ENCODE measurements around the gene PLEK. TPM values are rescaled to one million over a fixed set of nuclear protein-coding genes. Genes with fewer than 3 reads are reported as not detected.

PLEK gene
- total and polyA plus RNA-seq, 9 of the 15 experiments (the other 6 are each of a cell fraction or from before 2014, with no cell fraction given): 0.14 to 1.2 (median 0.36) TPM

DNA sequence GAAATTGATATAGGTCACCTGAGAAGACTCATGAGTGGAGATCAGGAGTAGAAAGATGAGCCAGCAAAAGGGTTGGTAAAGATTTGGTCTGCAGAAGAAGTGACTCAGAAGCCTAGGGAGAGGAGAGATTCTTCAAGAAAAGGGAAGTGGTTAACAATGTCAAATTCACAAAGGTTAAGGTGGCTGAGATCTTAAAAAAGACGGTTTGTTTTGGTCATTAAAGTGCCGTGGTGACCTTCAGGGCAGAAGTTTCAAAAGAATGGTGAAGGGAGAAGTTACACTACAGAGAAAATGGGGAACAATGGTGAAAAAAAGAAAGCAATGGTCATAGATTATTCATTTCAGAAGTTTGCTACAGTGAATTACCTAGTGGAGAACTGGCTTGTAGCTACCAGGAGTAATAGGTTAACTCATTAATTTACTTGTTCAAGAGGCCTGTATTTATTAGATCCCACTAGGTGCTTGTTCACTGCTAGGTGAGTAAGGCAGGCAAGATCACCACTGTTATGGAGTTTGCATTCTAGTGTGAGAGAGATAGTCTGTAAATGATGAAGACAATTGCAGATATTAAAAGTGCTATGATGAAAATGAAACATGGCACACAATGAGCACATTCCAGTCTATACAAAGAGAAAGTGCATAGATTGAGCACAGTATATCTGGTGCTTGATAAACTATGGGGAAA lies 59.0 kb downstream of the PLEK start (continued):
- peak; percentile 61 for TF ChIP-seq MEF2D (tag; conservative IDR thresholded peaks at IDR 0.05; ENCODE audit: low read depth)
- no peak for TF ChIP-seq NR2C2 (CRISPR knock-in tag; IDR thresholded peaks at IDR 0.05)
- peak; percentile 83 for TF ChIP-seq NR2C2 (tag; IDR thresholded peaks at IDR 0.05)
- TF ChIP-seq, protein P1, sequence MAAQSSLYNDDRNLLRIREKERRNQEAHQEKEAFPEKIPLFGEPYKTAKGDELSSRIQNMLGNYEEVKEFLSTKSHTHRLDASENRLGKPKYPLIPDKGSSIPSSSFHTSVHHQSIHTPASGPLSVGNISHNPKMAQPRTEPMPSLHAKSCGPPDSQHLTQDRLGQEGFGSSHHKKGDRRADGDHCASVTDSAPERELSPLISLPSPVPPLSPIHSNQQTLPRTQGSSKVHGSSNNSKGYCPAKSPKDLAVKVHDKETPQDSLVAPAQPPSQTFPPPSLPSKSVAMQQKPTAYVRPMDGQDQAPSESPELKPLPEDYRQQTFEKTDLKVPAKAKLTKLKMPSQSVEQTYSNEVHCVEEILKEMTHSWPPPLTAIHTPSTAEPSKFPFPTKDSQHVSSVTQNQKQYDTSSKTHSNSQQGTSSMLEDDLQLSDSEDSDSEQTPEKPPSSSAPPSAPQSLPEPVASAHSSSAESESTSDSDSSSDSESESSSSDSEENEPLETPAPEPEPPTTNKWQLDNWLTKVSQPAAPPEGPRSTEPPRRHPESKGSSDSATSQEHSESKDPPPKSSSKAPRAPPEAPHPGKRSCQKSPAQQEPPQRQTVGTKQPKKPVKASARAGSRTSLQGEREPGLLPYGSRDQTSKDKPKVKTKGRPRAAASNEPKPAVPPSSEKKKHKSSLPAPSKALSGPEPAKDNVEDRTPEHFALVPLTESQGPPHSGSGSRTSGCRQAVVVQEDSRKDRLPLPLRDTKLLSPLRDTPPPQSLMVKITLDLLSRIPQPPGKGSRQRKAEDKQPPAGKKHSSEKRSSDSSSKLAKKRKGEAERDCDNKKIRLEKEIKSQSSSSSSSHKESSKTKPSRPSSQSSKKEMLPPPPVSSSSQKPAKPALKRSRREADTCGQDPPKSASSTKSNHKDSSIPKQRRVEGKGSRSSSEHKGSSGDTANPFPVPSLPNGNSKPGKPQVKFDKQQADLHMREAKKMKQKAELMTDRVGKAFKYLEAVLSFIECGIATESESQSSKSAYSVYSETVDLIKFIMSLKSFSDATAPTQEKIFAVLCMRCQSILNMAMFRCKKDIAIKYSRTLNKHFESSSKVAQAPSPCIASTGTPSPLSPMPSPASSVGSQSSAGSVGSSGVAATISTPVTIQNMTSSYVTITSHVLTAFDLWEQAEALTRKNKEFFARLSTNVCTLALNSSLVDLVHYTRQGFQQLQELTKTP (IDR thresholded peaks at IDR 0.05; ENCODE audit: low read depth in 1 of 2, partially characterized antibody in 2 of 2): peak in 1 of 2 experiments; percentile 46
- peak; percentile 34 to 45; a peak in 2 of 4 replicates for TF ChIP-seq TRIM24 (IDR thresholded peaks at IDR 0.05)
- peak; percentile 70; the same call in 1 of the 2 replicates for TF ChIP-seq DDX20 (tag; IDR thresholded peaks at IDR 0.05; ENCODE audit: low read depth)
- TF ChIP-seq HDAC2 (IDR thresholded peaks at IDR 0.05): peak; percentile 57; the same call in 1 of the 2 replicates
- peak; percentile 76; the same call in 1 of the 2 replicates for TF ChIP-seq SMARCA4 (IDR thresholded peaks at IDR 0.05)
- peak; percentile 57; the same call in 1 of the 2 replicates for TF ChIP-seq MAFK (IDR thresholded peaks at IDR 0.05; ENCODE audit: low read length)
- TF ChIP-seq ZNF232 (CRISPR knock-in tag; IDR thresholded peaks at IDR 0.05): no peak
- no peak; the same call in 1 of the 2 replicates for TF ChIP-seq PML (IDR thresholded peaks at IDR 0.05; ENCODE audit: low read length)
- no peak for TF ChIP-seq ZNF124 (CRISPR knock-in tag; IDR thresholded peaks at IDR 0.05)
- peak; percentile 78 for TF ChIP-seq ARID1B (IDR thresholded peaks at IDR 0.05)
- TF ChIP-seq MTA3 (IDR thresholded peaks at IDR 0.05; ENCODE audit: borderline replicate concordance): no peak
- TF ChIP-seq NR2C1 (IDR thresholded peaks at IDR 0.05): peak; percentile 62; the same call in 1 of the 2 replicates
- peak; percentile 79 for TF ChIP-seq NR2C1 (tag; IDR thresholded peaks at IDR 0.05)
- peak; percentile 70; the same call in 1 of the 2 replicates for TF ChIP-seq MTA1 (IDR thresholded peaks at IDR 0.05; ENCODE audit: borderline replicate concordance)
- peak; percentile 88 for TF ChIP-seq SOX6 (IDR thresholded peaks at IDR 0.05)
- 0 out of 2 replicates have a peak, but pooled peaks have one; percentile 29 for TF ChIP-seq ZNF644 (tag; IDR thresholded peaks at IDR 0.05; ENCODE audit: low read depth)
- peak; percentile 31; the same call in 1 of the 2 replicates for TF ChIP-seq NBN (IDR thresholded peaks at IDR 0.05; ENCODE audit: low read depth)
- peak; percentile 38; the same call in 1 of the 2 replicates for TF ChIP-seq TOE1 (IDR thresholded peaks at IDR 0.05; ENCODE audit: borderline replicate concordance)
- no peak for TF ChIP-seq TOE1 (CRISPR knock-in tag; IDR thresholded peaks at IDR 0.05; ENCODE audit: borderline replicate concordance, low read depth)
- 0 out of 4 replicates have a peak, but pooled peaks of 1 of the 2 experiments have one; percentile 25 for TF ChIP-seq TBL1XR1 (IDR thresholded peaks at IDR 0.05; ENCODE audit: low read length in 2 of 2)
- 0 out of 2 replicates have a peak, but pooled peaks have one; percentile 23 for TF ChIP-seq SMAD4 (CRISPR knock-in tag; conservative IDR thresholded peaks at IDR 0.05)
- TF ChIP-seq ZNF766 (CRISPR knock-in tag; conservative IDR thresholded peaks at IDR 0.05): 0 out of 2 replicates have a peak, but pooled peaks have one; percentile 23
- peak; percentile 85 for TF ChIP-seq JUND (IDR thresholded peaks at IDR 0.05; ENCODE audit: borderline replicate concordance, low read depth, low read length)
- TF ChIP-seq JUND (tag; IDR thresholded peaks at IDR 0.05; ENCODE audit: borderline replicate concordance, low read depth, low read length): peak; percentile 78; the same call in 1 of the 3 replicates
- peak; percentile 75; the same call in 1 of the 2 replicates for TF ChIP-seq CTBP1 (IDR thresholded peaks at IDR 0.05; ENCODE audit: borderline replicate concordance)
